Head of caudate nucleus (tissue), 42 donors: ENCODE measurements around the gene ARHGEF40.

Source experiments
- DNase-seq, 42 donors: peaks; one replicate each; pipeline versions ENCODE4 v3.0.0 to v3.0.0-alpha.2; 2020 to 2021; ENCODE audit warnings: mixed read lengths in 7 of 42
- intact Hi-C: fragments of 100-400 bp; cut with DNase I; formaldehyde crosslinking; loops from one replicate; pipeline ENCODE4 v1.15.0; 2022

The ARHGEF40 gene

DNA sequence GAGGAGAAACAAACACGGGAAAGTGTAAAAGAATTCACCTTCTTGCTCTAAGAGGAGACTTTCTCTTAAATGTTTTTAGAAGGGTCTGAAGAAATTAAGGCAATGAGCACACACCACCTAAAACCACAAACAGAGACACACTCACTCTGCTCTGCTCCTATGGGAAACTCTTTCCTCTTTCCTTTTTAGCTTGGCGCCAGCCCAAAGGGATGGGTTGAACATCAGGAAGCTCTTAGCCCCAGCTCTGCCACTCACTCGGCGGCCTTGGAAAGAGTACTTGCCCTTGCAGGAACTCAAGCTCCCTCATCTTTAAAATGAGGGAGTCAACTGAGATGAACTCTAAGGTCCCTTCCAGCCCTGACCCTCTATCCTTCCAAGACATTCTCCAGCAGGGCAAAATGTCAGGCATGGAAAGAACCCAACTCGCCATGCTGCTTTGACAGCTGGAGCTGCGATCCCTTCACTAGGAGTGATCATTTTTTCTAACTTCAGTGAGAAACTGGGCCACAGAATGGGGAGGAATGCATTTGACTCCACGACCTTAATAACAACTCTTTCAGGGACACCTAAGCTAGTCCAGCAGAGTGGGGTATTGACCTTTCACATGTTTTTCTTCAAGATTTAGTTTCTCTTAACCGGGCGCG, 13.5 kb upstream of the ARHGEF40 start:
- intact Hi-C loops = no loop called here
- no peak for DNase-seq

DNA sequence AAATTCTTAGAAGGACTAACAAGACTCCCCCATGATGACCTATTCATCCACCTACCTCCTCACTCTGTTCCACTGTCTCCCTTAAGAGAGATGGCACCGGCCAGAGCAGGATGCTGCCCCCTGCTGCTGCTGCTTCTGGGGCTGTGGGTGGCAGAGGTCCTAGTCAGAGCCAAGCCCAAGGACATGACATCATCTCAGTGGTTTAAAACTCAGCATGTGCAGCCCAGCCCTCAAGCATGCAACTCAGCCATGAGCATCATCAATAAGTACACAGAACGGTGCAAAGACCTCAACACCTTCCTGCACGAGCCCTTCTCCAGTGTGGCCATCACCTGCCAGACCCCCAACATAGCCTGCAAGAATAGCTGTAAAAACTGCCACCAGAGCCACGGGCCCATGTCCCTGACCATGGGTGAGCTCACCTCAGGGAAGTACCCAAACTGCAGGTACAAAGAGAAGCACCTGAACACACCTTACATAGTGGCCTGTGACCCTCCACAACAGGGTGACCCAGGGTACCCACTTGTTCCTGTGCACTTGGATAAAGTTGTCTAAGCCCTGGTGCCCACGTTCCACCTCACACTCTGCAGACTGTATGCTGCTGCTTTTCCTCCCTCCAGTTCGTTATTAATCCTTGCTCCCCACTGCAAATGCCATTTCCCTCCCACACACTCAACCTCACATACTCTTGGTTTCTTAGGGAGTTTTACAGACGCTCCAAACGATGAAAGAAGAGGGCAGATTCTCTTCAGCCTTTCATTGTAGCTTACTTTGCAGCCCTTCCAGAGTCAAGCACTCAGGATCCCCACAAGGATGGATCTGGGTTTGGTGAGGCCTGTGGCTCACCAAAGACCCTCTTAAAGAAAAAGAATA, 12.1 kb upstream of the ARHGEF40 start, which contains the start of gene RNASE8:
RNASE8 (plus strand) TSS at position 20 of the 873 bp plus-strand sequence; CDS start at position 91, 71 bp downstream.
- intact Hi-C loops = no loop called here

DNA sequence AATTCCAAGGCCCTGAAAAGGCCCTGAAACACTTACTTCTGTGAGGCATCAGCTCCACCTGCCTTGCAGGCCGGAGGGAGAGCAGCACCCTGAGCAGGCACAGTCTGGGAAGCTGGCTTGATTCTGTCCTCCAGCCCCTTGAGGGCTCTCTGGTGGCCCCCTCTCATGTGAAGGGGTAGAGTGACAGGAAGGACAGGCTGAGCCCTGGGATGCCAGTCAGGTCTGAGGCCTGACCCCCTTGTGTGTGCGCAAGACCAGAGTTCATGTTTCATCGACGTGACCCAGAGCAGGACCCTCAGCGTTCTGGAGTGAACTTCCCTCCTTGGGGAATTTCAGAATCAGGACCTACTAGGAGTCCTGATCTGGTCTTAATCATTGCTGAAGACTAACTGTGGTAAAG, 11.2 kb upstream of the ARHGEF40 start:
- no peak for DNase-seq
- intact Hi-C loops = no loop called here

More for the DNA sequence above, 12.1 kb upstream of the ARHGEF40 start, which contains the start of gene RNASE8:
- no peak for DNase-seq

DNA sequence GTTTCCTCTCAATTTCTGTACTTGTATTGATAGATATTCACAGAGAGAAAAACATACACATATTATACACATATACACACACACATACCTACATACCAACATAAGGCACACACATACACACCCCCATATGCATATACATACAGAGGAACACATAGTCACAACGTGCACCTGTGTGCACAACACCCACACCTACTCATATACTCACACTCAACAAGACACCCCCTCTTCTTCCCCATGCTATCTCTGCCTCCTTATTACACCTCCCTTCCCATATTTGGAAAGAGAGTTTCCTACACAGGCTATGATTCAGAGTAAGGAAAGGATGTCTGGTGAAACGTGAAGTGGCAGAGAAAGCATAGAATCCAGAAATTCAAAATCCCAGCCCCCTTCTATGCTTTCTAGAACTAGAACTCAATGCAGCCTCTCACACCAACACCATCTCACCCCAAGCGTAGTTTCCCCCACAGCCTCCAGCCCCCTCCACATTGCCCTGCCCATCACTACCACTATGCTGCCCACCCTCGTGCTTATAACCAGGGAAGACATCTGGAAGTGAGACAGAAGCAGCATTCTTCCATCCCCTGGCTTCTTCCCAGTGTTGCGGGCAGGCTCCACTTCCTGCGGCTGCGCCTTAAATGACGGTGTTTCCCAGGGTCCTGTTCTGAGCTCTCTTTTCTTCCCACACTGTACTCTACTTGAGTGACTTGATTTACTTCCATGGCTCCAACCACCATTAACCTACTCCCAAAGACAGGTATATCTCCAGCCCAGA, 10.1 kb upstream of the ARHGEF40 start:
- intact Hi-C loops = no loop called here
- peak in 25 of 42 donors; percentile 7 to 66 (median 40) for DNase-seq

DNA sequence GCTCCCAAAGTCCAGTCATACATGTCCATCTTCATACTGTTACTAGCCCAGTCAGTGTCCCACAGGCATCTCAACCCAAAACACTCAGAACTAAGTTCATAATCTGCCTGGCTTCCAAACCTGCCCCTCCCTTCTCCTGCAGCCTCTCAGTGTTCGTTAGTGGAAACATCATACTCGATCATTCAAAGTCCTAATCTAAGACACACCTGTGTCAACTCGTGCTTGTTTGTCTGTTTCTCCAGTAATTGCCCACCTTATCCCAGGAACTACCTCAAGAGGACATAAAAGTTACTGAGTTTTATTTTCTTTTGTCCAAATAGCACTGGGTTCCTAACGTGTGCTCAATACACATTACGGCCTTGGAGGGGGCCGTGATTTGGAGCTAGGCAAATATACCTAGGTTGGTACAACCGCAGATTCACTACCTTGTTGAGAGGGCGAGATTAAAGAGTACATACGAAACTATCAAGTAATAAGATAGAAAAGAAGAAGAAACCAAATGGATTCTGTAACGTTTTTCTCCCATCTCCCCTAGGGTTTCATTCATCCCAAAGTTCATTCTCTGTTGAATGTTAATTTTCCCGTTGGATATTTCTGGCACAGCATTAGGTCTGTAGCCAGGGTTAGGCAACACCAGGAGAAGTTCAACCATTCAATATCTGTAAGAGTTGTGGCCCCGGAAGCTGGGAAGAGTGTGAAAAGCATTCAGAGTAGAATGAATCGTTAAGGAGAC, 9.3 kb upstream of the ARHGEF40 start:
- intact Hi-C loops = no loop called here
- no peak for DNase-seq

DNA sequence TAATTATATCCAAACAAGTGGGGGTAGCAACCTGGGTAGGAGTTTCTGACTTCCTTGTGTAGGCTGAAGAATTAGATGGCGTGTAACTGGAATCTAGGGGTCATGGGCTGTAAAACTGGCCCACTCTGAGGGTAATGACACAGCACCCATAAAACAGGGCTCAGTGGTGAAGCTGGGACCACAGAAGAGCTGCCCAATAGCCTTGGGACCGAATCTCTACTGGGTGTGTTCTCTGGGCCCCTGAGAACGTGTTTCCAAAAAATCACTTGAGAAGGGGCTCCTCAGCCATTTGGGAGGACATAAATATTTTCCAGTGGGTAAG, 8.8 kb upstream of the ARHGEF40 start:
- intact Hi-C loops = no loop called here
- no peak for DNase-seq

DNA sequence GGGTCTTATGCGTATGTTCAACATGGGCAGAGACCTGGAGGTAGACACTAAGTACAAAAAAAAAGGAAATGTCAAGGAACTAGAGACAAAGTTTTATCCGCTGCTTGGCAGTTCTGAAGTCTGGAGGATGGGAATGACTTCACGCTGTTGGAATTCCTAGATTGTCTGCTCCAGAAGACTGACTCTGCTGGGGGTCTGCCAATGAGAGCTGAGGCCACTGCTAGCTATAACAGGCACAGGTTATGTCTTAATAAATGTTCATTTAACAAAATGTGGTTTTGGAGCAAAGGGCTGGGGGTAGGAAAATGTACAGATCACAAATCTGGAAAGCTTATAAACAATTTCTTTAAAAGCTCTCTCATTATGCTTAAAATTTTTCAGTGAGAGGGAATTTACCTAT, 6.6 kb upstream of the ARHGEF40 start:
- DNase-seq = no peak
- intact Hi-C loops = no loop called here

DNA sequence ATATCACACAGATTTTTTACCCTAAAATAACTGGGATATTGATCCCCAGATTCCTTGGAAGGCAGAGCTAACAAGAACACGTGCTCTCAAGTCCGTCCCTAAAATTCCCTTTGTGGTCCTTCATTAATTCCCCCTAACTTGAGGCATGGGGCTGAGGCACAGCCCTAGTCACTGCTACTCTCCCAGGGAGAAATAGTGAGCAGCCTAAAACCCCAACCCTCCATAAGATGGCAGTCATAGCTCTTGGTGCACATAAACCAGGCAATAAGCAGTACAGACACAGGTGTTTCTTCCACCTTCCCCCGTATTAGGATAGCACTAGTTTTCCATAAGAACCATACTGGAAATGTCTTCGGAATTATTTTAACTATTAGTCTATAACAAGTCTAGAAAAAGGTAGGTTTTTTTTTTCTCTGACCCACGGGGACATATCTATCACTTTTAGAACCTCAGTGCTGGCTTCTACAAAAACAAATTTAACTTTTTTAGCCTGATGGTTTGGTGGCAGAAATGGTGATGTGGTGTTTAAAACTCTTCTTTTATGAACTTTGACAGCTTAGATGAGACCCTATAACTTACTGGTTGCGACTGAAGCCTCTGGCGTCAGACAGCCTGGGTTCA, 3.1 kb upstream of the ARHGEF40 start:
- DNase-seq = peak in 1 of 42 donors; percentile 16
- intact Hi-C loops = no loop called here

DNA sequence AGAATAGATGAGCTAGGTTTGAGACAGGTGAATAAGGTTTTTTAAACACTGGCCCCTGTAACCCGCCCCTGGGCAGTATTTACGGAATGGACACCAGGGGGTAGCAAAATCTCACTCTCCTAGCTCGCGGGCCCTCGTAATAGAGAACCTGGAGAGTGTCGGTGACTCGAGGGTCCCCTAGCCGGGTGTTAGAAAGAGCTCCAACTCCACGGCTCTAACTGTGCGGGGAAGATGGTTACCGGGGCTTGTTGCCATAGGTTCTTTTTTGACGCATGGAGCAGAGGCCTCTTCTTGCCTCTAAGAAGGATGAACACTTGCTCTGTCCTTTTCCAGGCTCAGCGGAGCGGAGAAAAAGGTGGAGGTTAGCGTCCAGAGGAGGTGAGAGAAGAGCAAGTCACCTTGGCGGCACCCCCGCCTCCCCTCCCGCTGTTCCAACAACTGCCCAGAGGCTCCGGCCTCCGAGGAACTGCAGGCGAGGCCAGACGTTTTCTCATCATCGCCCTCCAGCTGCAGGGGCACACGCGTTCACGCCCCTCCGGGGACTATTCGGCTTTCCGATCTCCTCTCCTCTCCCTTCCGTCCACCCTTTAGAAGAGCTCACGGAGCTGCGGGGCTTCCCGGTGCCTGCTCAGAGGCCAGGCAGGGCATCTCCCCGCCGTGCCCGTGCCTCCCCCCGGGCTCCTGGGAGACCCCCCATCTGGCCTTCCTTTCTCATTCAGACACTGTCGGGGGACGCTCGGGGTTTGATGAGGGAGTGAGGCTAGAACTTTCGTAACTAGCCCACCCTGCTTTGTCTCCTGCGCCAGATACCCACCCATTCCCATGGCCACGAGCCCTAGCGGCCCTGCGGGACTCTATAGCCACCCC, 1.4 kb upstream of the ARHGEF40 start:
- intact Hi-C loops = no loop called here
- DNase-seq = peak in 39 of 42 donors; percentile 32 to 86 (median 64)

DNA sequence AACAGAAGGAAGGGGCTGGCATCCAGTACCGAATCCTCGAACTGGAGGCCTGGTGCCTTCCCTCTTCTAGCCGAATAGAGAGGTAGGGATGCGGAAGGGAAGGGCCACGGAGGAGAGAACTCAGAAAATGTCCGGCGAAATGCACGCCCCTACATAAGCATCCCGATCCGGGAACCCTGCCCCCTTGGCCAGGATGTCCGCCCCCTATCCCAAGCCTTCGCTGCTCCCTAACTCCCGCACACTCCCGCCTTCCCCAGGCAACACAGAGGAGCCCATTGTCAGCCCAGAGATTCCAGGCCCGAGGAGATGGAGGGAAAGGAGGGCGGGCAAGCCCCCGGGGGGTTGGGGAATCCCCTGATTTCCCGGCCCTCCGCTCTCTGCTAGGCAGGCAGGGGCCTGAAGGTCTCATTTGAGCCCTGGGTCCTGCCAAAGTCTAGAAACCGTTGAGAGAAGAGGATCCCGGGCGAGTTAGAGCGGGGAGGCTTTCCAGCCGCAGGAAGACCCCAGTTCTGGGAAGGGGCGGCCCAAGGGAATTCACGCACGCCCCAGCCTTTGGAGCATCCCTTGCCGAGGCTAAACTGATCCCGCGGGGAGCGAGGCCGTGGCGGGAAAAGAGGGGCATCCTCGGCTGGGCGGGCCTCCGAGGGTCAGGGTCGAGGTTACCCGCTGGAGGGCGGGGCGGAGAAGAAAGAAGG, 569 bp upstream of the ARHGEF40 start:
- intact Hi-C loops = no loop called here
- peak in 41 of 42 donors; percentile 53 to 90 (median 73) for DNase-seq

DNA sequence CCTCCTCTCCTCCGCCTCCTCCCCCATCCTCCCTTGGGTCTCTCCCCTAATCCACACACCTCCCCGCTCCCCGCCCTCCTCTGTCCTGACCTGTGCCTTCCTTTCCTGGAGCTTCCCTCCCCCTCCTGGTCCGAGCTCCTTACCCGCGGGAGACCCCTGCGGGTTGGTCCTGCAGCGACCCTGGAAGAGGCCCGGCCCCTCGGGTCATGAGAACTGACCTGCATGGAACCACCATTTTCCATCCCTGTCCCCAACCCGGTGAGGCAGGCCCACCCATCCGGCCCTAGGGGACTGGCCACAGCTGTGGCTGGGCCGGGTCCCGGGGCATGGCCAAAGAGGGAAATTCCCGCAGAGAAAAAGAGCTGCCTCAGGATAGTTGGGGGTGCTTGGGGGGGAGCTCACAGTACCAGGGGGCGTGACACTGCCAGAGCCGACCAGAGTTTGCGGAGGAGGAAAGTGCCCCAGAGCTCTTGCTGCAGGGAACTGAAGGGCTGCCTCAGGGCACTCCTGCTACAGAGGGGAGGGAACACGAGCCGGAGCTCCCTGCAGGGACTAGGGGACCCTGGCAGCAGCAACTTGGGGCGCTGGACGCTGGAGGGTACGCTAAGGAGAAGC, 613 bp downstream of the ARHGEF40 start:
- intact Hi-C loops = no loop called here
- DNase-seq = peak in 26 of 42 donors; percentile 9 to 69 (median 40)

DNA sequence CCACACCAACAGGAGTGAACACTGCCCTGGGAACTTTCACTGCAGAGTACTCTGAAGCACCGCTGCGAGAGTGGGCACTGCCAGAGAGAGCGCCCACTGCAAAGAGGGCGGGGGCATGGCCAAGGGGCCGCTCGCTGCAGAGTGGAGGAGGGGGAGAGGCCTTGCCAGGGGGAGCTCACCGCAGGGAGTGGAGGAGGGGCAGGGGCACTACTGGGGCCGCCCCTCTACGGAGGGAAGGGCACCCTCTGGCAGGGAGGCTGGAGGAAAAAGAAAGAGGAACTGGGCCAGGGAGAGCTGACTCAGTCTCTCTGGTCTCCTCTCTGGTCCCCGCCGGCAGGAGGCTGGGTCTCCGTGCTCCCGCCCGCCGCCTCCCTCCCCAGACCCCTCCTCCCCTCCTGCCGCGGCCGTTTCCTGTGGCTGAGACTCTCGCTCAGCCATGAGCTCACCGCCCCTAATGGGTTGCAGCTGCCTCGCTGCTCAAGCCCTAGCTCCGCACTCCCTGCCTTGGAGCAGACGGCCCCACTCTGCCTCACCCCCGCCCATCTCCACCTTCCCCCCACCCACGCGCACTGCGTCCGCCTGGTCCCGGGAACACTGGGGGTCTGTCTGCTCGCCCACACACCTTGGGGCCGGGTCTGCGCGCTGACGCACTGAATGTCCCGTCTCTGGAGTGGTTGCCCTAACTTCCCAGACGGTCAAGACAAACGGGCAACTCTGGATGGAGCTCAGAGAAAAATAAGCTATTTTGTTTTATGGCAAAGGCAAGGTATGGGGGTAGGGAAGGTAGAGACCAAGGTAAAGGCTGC, 1.3 kb downstream of the ARHGEF40 start:
- intact Hi-C loops = no loop called here
- DNase-seq = peak; percentile 43 to 93 (median 74)

DNA sequence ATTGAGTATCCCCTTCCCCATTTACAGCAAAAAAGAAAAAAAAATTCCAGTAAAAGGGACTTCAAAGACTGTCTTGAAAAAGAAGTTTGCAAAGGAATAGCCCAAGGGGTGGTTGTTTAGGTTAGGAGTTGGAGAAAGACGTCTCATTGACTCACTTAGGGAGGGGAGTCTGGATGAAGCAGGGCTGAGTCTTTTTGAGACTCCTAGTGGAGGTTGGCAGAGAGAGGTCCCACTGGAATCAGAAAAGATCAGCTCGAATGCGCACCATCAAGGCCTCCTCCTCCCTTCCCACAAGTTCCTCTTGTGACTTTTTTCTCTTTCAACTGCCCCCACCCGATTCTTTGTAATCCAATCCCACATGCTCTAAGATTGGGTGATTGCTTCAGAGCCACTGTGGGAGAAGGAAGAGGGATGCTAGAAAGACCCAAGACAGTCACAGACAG, 1.9 kb downstream of the ARHGEF40 start:
- intact Hi-C loops = no loop called here
- DNase-seq = peak in 6 of 42 donors; percentile 23 to 57 (median 32)

DNA sequence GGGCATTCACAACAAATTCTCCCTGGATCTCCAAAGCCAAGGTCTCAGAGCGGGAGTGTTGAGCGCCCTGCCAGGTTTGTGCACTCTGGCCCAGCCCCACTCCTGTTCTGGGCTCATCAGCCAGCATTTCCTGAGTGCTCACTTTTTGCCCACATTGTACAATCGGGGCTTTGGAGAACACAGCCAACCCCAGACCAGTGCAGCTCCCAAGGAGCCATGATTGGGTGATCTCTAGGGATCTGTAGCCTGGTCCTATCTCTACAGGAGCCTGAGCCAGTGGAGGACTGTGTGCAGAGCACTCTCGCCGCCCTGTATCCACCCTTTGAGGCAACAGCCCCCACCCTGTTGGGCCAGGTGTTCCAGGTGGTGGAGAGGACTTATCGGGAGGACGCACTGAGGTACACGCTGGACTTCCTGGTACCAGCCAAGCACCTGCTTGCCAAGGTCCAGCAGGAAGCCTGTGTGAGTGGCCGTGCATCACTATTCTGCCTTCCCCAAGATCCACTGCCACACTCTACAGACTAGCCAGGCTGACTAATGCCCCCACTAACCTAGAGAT, 2.8 kb downstream of the ARHGEF40 start:
- intact Hi-C loops = no loop called here
- no peak for DNase-seq

DNA sequence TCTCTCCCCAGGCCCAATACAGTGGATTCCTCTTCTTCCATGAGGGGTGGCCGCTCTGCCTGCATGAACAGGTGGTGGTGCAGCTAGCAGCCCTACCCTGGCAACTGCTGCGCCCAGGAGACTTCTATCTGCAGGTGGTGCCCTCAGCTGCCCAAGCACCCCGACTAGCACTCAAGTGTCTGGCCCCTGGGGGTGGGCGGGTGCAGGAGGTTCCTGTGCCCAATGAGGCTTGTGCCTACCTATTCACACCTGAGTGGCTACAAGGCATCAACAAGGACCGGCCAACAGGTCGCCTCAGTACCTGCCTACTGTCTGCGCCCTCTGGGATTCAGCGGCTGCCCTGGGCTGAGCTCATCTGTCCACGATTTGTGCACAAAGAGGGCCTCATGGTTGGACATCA, 3.8 kb downstream of the ARHGEF40 start:
- no peak for DNase-seq
- intact Hi-C loops = no loop called here
